WERI-Rb-1 (cell line): ENCODE measurements around the gene FOXN3.

Experiments
- DNase-seq: peaks from one replicate; pipeline ENCODE4 v3.0.0-alpha.2; 2020
- H3K27ac ChIP-seq: fragments of 250-450 bp; sonication (Bioruptor Pico); 2 replicates; pipeline ENCODE4 v1.5.1; 2020; ENCODE audit warnings: mild to moderate bottlenecking, moderate library complexity
- H3K27me3 ChIP-seq: fragments of 250-450 bp; sonication (Bioruptor Pico); 2 replicates; pipeline ENCODE4 v1.5.1; 2021; ENCODE audit warnings: mild to moderate bottlenecking, low read depth, moderate library complexity; ENCODE audit not compliant: insufficient read depth, severe bottlenecking
- H3K36me3 ChIP-seq: fragments of 250-450 bp; sonication (Bioruptor Pico); 2 replicates; pipeline ENCODE4 v1.5.1; 2020; ENCODE audit warnings: mild to moderate bottlenecking, moderate library complexity
- H3K4me3 ChIP-seq: 2 replicates; pipeline ENCODE4 v1.5.1; 2011; ENCODE audit warnings: low read depth, mild to moderate bottlenecking, control low read depth, low read length
- H3K9me3 ChIP-seq: fragments of 250-450 bp; sonication (Bioruptor Pico); 2 replicates; pipeline ENCODE4 v1.5.1; 2021; ENCODE audit warnings: mild to moderate bottlenecking, moderate library complexity; ENCODE audit not compliant: severe bottlenecking
- TF ChIP-seq, protein P1 (sequence below): IDR thresholded peaks from 2 replicates; pipeline ENCODE4 v1.5.1; 2011; ENCODE audit warnings: low read depth, mild to moderate bottlenecking, control low read depth, inconsistent platforms, low read length

The FOXN3 gene

GRCh38 chr14:89194376-89194775, 222.7 kb downstream of the FOXN3 start:
- DNase-seq = no peak
- TF ChIP-seq, protein P1, sequence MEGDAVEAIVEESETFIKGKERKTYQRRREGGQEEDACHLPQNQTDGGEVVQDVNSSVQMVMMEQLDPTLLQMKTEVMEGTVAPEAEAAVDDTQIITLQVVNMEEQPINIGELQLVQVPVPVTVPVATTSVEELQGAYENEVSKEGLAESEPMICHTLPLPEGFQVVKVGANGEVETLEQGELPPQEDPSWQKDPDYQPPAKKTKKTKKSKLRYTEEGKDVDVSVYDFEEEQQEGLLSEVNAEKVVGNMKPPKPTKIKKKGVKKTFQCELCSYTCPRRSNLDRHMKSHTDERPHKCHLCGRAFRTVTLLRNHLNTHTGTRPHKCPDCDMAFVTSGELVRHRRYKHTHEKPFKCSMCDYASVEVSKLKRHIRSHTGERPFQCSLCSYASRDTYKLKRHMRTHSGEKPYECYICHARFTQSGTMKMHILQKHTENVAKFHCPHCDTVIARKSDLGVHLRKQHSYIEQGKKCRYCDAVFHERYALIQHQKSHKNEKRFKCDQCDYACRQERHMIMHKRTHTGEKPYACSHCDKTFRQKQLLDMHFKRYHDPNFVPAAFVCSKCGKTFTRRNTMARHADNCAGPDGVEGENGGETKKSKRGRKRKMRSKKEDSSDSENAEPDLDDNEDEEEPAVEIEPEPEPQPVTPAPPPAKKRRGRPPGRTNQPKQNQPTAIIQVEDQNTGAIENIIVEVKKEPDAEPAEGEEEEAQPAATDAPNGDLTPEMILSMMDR = no peak
- Histone ChIP-seq H3K9me3 (no peaks in the 10 kb centered on the region), H3K27ac (no peak overlapping the region), H3K36me3 (no peaks in the 10 kb centered on the region), H3K27me3 (no peaks in the 10 kb centered on the region), H3K4me3 (no peak overlapping the region)

DNA sequence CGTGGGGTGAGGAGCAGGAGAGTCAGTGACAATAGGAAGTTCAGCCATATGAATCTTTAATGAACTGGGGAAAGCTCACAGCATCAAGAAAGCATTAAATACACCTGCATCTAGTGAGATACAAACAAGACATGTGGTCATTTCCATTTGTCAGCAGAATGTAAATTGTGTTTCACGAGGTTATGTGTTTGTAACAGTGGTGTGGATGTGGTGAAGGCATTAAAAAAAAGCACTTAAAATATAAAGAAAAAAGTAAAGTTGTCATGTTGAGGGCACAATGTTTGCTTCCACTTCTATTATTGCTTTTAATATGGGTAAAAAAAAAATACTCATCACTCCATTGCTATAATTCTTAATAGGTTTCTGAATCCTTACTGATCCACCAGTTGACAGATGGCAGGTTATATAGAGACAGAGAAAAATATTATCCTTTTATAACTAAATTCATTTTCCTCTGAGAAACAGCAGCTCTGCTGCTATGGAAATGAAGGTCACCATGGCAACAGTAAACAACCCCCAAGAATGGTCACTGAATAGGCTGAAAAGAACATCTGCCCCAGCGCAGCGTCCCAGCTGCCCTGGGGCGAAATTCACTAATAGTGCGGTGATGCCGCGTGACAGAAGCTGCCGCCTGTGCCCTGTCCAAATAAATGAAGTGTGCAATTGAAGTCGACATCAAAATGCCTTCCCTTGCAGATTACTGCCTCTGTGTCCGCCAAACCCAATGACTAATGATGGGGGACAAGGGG, 226.1 kb downstream of the FOXN3 start:
- Histone ChIP-seq H3K27ac (no peak overlapping the region), H3K9me3 (no peaks in the 10 kb centered on the region), H3K36me3 (no peaks in the 10 kb centered on the region), H3K4me3 (no peak overlapping the region), H3K27me3 (no peaks in the 10 kb centered on the region)
- no peak for DNase-seq
- TF ChIP-seq, protein P1 = no peak

GRCh38 chr14:89188492-89188891, 228.5 kb downstream of the FOXN3 start:
- TF ChIP-seq, protein P1 = no peak
- DNase-seq = no peak
- Histone ChIP-seq H3K9me3 (no peaks in the 10 kb centered on the region), H3K4me3 (no peak overlapping the region), H3K27ac (no peak overlapping the region), H3K27me3 (no peaks in the 10 kb centered on the region), H3K36me3 (no peaks in the 10 kb centered on the region)

- Histone ChIP-seq H3K27me3 (no peaks in the 10 kb centered on the region), H3K9me3 (no peaks in the 10 kb centered on the region), H3K4me3 (no peak overlapping the region), H3K27ac (no peak overlapping the region), H3K36me3 (no peaks in the 10 kb centered on the region)
- DNase-seq = no peak
- TF ChIP-seq, protein P1 = no peak
Measured at GRCh38 chr14:89187501-89187900, 229.5 kb downstream of the FOXN3 start.

DNA sequence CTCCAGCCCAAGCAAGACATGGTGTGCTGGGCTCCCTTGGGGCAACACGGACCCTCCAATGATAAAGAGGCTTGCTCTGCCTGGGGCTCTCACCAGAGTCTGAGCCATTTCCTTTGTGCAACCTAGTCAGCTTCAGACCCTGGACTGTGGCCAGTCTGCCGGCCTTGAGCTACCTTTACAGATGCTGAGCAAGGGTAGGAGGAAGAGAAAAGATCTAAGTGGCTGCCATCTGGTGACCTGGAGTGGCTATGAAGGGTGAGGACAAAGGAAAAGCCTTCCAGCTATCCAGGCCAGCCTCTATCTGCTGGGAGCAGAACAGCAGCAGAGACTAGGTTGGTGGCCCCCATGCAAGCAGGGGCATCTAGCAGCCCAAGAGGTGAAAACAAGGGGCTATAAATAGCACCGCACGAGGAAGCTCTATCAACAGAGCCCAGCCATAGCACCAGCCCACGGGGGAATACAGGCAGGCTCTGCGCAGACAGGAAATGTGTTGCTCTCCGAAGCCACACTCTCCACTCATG, 230.1 kb downstream of the FOXN3 start:
- no peaks in the 10 kb centered on the region for H3K36me3 ChIP-seq
- no peaks in the 10 kb centered on the region for H3K9me3 ChIP-seq
- H3K27me3 ChIP-seq = no peaks in the 10 kb centered on the region
- H3K4me3 ChIP-seq = no peak overlapping the region
- TF ChIP-seq, protein P1 = no peak; the same call in 1 of the 2 replicates
- peak; percentile 67 for DNase-seq
- H3K27ac ChIP-seq = peak overlapping the region; percentile 49
